CD4-positive, alpha-beta memory T cell (primary cell): ENCODE results near the gene CACNA1I. TPM values are rescaled to one million over a fixed set of nuclear protein-coding genes. Genes with fewer than 3 reads are reported as not detected.

Experiments used
- CTCF ChIA-PET: fragments of 350-600 bp; sonication (Branson Sonifier 250); formaldehyde crosslinking; loops from one replicate; lab custom pipeline; 2021; ENCODE audit warnings: inconsistent platforms; ENCODE audit not compliant: partially characterized antibody; lab: Charles Lee
- POLR2A ChIA-PET: fragments of 350-600 bp; sonication (Branson Sonifier 250); formaldehyde crosslinking; loops from one replicate; lab custom pipeline; 2021; ENCODE audit not compliant: partially characterized antibody; lab: Charles Lee
- DNase-seq, 5 donors: peaks; one replicate each; pipeline versions ENCODE4 v3.0.0 to v3.0.0-alpha.2; 2020 to 2022; ENCODE audit warnings: mixed read lengths in 1 of 5
- H3K27ac ChIP-seq: one replicate; pipeline ENCODE4 v1.7.0; 2013; ENCODE audit warnings: low read depth, low read length
- H3K27me3 ChIP-seq: 2 replicates; pipeline ENCODE4 v1.7.0; 2013; ENCODE audit warnings: mild to moderate bottlenecking, low read length, moderate library complexity; ENCODE audit not compliant: insufficient read depth
- H3K36me3 ChIP-seq: 2 replicates; pipeline ENCODE4 v1.7.0; 2013; ENCODE audit warnings: mild to moderate bottlenecking, low read length, moderate library complexity; ENCODE audit not compliant: insufficient read depth
- H3K4me1 ChIP-seq: 2 replicates; pipeline ENCODE4 v1.7.0; 2013; ENCODE audit warnings: mild to moderate bottlenecking, low read length, moderate library complexity; ENCODE audit not compliant: insufficient read depth
- H3K4me3 ChIP-seq, 2 donors: one replicate each; pipeline ENCODE4 v1.7.0; 2013; ENCODE audit warnings: low read length in 2 of 2, mild to moderate bottlenecking in 1 of 2
- H3K9me3 ChIP-seq, 2 donors: one replicate each; pipeline ENCODE4 v1.7.0; 2013; ENCODE audit warnings: low read length in 2 of 2, control low read depth in 1 of 2; ENCODE audit not compliant: control insufficient read depth in 1 of 2
- H3K27ac Mint-ChIP-seq, 7 donors: one replicate each; pipeline ENCODE4 v1.8.0; 2020 to 2021; ENCODE audit warnings: mixed read lengths in 7 of 7, mild to moderate bottlenecking in 6 of 7, inconsistent platforms in 3 of 7, moderate library complexity in 3 of 7
- H3K27me3 Mint-ChIP-seq, 2 donors: one replicate each; pipeline ENCODE4 v1.8.0; 2020 to 2021; ENCODE audit warnings: mixed read lengths in 2 of 2
- H3K36me3 Mint-ChIP-seq, 2 donors: one replicate each; pipeline ENCODE4 v1.8.0; 2020 to 2021; ENCODE audit warnings: mixed read lengths in 2 of 2, inconsistent platforms in 1 of 2, mild to moderate bottlenecking in 1 of 2
- H3K4me1 Mint-ChIP-seq, 4 donors: one replicate each; pipeline ENCODE4 v1.8.0; 2020 to 2021; ENCODE audit warnings: mixed read lengths in 4 of 4, mild to moderate bottlenecking in 1 of 4
- H3K4me3 Mint-ChIP-seq, 8 donors: one replicate each; pipeline ENCODE4 v1.8.0; 2020 to 2021; ENCODE audit warnings: mixed read lengths in 8 of 8, mild to moderate bottlenecking in 7 of 8, moderate library complexity in 6 of 8, inconsistent platforms in 3 of 8
- H3K9me3 Mint-ChIP-seq, 8 donors: one replicate each; pipeline ENCODE4 v1.8.0; 2020 to 2021; ENCODE audit warnings: mixed read lengths in 8 of 8, mild to moderate bottlenecking in 5 of 8, inconsistent platforms in 3 of 8, moderate library complexity in 1 of 8
- intact Hi-C: fragments of 100-400 bp; cut with micrococcal nuclease; formaldehyde crosslinking; loops from one replicate; pipeline ENCODE4 v1.15.1; 2023
- polyA plus RNA-seq, 2 donors: library from polyadenylated mRNA; unstranded; fragments of 300-500 nt; fragmentation: Illumina TruSeq; gene quantifications; one replicate each; pipeline ENCODE4 v1.2.3, GENCODE V29; 2021
- total RNA-seq, 2 experiments: library from RNA; stranded (reverse); gene quantifications; one replicate each; pipeline ENCODE4 v1.2.3, GENCODE V29; 2021

Gene CACNA1I
- total and polyA plus RNA-seq, 4 experiments from 2014 or later = 0.30 to 58.0 (median 29.7) TPM

DNA sequence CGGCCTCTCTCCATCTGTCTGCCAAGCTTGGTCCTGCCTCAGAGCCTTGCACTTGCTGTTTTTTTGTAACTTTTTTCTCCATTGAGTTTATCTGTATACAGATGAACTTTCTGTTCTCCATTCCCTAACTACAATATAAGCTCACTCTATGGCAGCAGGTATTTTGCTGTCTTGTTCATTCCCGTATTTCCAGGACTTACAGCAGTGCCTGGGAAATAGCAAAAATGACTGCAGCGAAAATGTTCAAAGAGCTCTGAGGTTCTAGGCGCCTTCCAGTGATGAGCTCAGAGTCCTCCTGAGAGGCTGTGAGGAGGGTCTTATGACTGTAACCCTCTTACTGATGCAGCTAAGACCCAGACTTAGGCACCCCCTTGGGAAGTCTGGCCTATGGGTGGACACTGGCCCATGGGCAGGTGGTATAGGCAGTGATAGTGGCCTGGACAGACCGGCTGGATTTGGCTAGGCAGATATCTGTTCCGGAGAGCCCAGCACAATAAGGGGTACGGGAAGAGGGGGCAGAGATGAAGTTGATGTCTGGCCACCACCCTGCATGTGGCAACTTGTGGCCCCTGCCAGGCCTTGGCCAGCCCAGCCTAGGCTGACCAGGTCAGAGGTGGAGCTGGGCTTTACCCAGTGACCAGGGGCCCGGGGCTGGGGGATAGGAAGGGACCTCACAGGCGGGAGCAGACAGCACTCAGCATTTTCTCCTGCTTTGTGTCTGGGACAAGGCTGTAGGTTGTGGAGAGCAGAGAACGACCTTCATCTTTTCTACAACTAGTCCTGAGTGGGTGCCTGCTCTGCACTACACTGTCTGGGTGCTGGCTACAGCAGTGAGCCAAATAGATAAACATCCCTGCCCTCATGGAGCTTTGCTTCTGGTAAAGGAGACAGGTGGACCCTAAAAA is 45.5 kb upstream of the CACNA1I start:
- ChIA-PET CTCF (interaction anchor here (1.8 to 12.4 kb wide), 2 partner anchors 9 to 31 kb away, joined by 5 to 345 read pairs; no protein-coding TSS in a partner anchor), POLR2A (interaction anchor here (0.6 to 14.5 kb wide), 13 partner anchors 5 to 560 kb away, joined by 3 to 165 read pairs (median 4); partner anchors contain the start of genes MIEF1, RPL3, RPS19BP1 and TAB1)
- Histone ChIP-seq H3K27ac (no peak overlapping the region), H3K4me3 (no peak overlapping the region), H3K36me3 (peaks cover 48% of the 10 kb centered on the region), H3K4me1 (peaks cover 80% of the 10 kb centered on the region), H3K9me3 (no peaks in the 10 kb centered on the region), H3K27me3 (no peaks in the 10 kb centered on the region)
- Mint-ChIP-seq H3K4me3 (peak overlapping the region; percentile 18 to 78 (median 56)), H3K4me1 (peaks cover 42 to 92% (median 74%) of the 10 kb centered on the region in 4 donors), H3K9me3 (peaks cover 0 to 12% (median 1%) of the 10 kb centered on the region in 8 donors), H3K27me3 (peaks cover 2 to 3% of the 10 kb centered on the region in 2 donors), H3K27ac (peak overlapping the region in 6 of 7 donors; percentile 47 to 100 (median 86)), H3K36me3 (peaks cover 25 to 77% of the 10 kb centered on the region in 2 donors)
- intact Hi-C loops = loop anchor here (10.0 kb wide), 1 partner anchor 280 kb away; the partner anchor contains the start of gene PDGFB
- no peak for DNase-seq

DNA sequence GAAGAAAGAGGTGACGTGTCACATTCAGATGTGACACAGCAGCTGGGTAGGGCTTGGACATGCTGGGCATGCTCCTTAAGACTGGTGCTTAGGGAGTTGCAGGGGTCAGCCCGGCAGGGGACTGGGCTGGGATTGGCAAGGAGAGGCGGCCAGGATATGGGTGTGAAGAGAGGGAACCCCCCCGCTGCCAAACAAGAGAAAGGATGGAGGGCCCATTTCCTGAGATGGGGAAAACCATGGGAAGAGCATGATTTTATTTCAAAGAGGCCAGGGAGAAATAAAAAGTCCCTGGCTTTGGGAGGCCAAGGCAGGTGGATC is 44.9 kb upstream of the CACNA1I start:
- peaks cover 45 to 92% (median 78%) of the 10 kb centered on the region in 4 donors for H3K4me1 Mint-ChIP-seq
- H3K9me3 Mint-ChIP-seq = peaks cover 0 to 6% (median 0%) of the 10 kb centered on the region in 8 donors
- H3K4me3 Mint-ChIP-seq = peak overlapping the region in 5 of 8 donors; percentile 4 to 78 (median 55)
- no peak for DNase-seq
- Histone ChIP-seq H3K36me3 (peaks cover 51% of the 10 kb centered on the region), H3K27me3 (no peaks in the 10 kb centered on the region), H3K4me3 (no peak overlapping the region), H3K9me3 (no peaks in the 10 kb centered on the region), H3K27ac (no peak overlapping the region), H3K4me1 (peaks cover 86% of the 10 kb centered on the region)
- intact Hi-C loops = loop anchor here (10.0 kb wide), 1 partner anchor 281 kb away; the partner anchor contains the start of gene PDGFB
- H3K27ac Mint-ChIP-seq = peak overlapping the region in 6 of 7 donors; percentile 47 to 100 (median 86)
- H3K36me3 Mint-ChIP-seq = peaks cover 25 to 73% of the 10 kb centered on the region in 2 donors
- no peaks in the 10 kb centered on the region for H3K27me3 Mint-ChIP-seq
- ChIA-PET POLR2A (interaction anchor here (0.6 to 14.5 kb wide), 8 partner anchors 11 to 560 kb away, joined by 3 to 165 read pairs (median 6); partner anchors contain the start of genes MIEF1, RPL3 and TAB1), CTCF (interaction anchor here (12.4 kb wide), 1 partner anchor 32 kb away, joined by 345 read pairs; no protein-coding TSS in a partner anchor)

DNA sequence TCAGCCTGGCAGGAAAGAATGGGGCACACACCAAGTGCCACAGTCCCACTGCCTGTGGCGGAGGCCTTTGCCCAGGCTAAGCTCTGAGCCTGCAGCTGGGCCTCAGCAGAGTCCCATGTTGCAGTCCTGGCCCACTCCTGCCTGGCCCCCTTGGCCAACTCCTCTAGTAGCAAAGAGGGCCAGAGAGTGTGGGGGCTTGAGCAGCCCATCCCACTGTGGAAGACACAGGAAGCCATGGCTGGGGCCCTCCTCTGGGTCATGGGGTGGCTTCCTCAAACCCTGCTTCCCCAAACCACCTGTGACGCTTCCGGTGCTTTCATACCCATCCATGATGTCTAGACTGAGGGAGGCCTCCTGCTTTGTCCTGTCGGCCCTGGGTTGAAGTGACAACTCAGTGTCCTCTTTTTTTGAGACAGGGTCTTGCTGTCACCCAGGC is 43.8 kb upstream of the CACNA1I start:
- peak overlapping the region; percentile 25 for H3K27ac ChIP-seq
- H3K36me3 ChIP-seq = peaks cover 43% of the 10 kb centered on the region
- Mint-ChIP-seq H3K4me3 (peak overlapping the region in 6 of 8 donors; percentile 8 to 80 (median 48)), H3K9me3 (no peaks in the 10 kb centered on the region), H3K36me3 (peaks cover 24 to 71% of the 10 kb centered on the region in 2 donors), H3K4me1 (peaks cover 53 to 96% (median 81%) of the 10 kb centered on the region in 4 donors), H3K27me3 (no peaks in the 10 kb centered on the region), H3K27ac (peak overlapping the region; percentile 43 to 100 (median 92))
- peaks cover 93% of the 10 kb centered on the region for H3K4me1 ChIP-seq
- no peak overlapping the region for H3K4me3 ChIP-seq
- POLR2A ChIA-PET = interaction anchor here (0.6 to 14.5 kb wide), 6 partner anchors 24 to 689 kb away, joined by 3 to 165 read pairs (median 22); partner anchors contain the start of genes MIEF1, RPL3 and TAB1
- H3K9me3 ChIP-seq = no peaks in the 10 kb centered on the region
- CTCF ChIA-PET = interaction anchor here (1.0 to 12.4 kb wide), 4 partner anchors 9 to 356 kb away, joined by 3 to 345 read pairs (median 52); no protein-coding TSS in a partner anchor
- H3K27me3 ChIP-seq = no peaks in the 10 kb centered on the region
- intact Hi-C loops = loop anchor here (10.0 kb wide), 1 partner anchor 282 kb away; the partner anchor contains the start of gene PDGFB
- peak in 3 of 5 donors; percentile 30 to 68 (median 35) for DNase-seq

GRCh38 chr22:39527481-39527961 is 43.0 kb upstream of the CACNA1I start:
- Histone ChIP-seq H3K27me3 (no peaks in the 10 kb centered on the region), H3K4me3 (no peak overlapping the region), H3K4me1 (peaks cover 89% of the 10 kb centered on the region), H3K27ac (peak overlapping the region; percentile 25), H3K9me3 (no peaks in the 10 kb centered on the region), H3K36me3 (peaks cover 35% of the 10 kb centered on the region)
- H3K27ac Mint-ChIP-seq = peak overlapping the region; percentile 80 to 100 (median 90)
- H3K9me3 Mint-ChIP-seq = peaks cover 0 to 2% (median 0%) of the 10 kb centered on the region in 8 donors
- POLR2A ChIA-PET = interaction anchor here (1.0 to 14.5 kb wide), 6 partner anchors 5 to 516 kb away, joined by 3 to 165 read pairs (median 36); partner anchors contain the start of genes ATF4 and RPL3
- H3K4me3 Mint-ChIP-seq = peak overlapping the region in 6 of 8 donors; percentile 18 to 80 (median 36)
- H3K4me1 Mint-ChIP-seq = peaks cover 49 to 94% (median 79%) of the 10 kb centered on the region in 4 donors
- intact Hi-C loops = loop anchor here (10.0 kb wide), 1 partner anchor 283 kb away; the partner anchor contains the start of gene PDGFB
- peaks cover 19 to 68% of the 10 kb centered on the region in 2 donors for H3K36me3 Mint-ChIP-seq
- DNase-seq = no peak
- no peaks in the 10 kb centered on the region for H3K27me3 Mint-ChIP-seq
- CTCF ChIA-PET = interaction anchor here (1.3 to 12.4 kb wide), 7 partner anchors 12 to 356 kb away, joined by 3 to 345 read pairs (median 14); no protein-coding TSS in a partner anchor

DNA sequence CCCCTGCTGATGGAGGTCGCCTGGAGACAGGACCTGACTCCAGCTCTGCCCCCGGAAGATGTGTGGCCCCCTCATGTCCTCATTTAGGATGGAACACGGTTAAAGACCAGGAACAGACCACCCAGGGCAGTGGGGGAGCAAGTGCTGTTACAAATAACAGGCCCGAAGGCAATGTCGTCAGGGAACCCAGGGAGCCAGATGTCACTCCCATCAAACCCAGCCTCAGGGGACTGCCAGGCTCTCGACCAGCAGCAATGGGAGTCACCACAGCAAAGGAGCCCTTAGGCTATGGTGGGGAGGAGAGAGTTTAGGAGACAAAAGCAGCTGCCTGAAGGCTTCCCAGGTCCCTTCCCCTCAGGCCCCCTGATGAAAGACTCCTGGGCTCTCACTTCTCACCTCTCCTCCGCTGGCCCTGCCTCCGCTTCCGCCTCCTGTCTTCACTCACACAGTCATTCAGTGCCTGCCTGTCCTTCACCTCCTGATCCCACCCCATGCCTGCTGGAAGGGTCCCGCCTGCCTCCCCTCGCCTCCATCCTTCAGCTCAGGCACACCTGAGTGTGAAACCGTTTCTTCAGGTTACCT is 42.4 kb upstream of the CACNA1I start:
- intact Hi-C loops = loop anchor here (2.0 to 10.0 kb wide), 2 partner anchors 283 to 357 kb away; partner anchors contain the start of gene PDGFB
- Mint-ChIP-seq H3K27me3 (no peaks in the 10 kb centered on the region), H3K36me3 (peaks cover 15 to 66% of the 10 kb centered on the region in 2 donors), H3K27ac (peak overlapping the region in 6 of 7 donors; percentile 82 to 100 (median 90)), H3K4me3 (peak overlapping the region in 7 of 8 donors; percentile 2 to 81 (median 62)), H3K4me1 (peaks cover 48 to 93% (median 73%) of the 10 kb centered on the region in 4 donors), H3K9me3 (peaks cover 0 to 2% (median 0%) of the 10 kb centered on the region in 8 donors)
- ChIA-PET CTCF (interaction anchor here (0.7 to 12.4 kb wide), 20 partner anchors 8 to 516 kb away, joined by 3 to 345 read pairs (median 7); partner anchors contain the start of genes ATF4, MIEF1 and TAB1), POLR2A (interaction anchor here (0.9 to 14.5 kb wide), 17 partner anchors 6 to 819 kb away, joined by 3 to 165 read pairs (median 7); partner anchors contain the start of genes ATF4, MIEF1, RPL3 and TAB1)
- peak overlapping the region; percentile 25 for H3K27ac ChIP-seq
- no peak overlapping the region for H3K4me3 ChIP-seq
- peaks cover 29% of the 10 kb centered on the region for H3K36me3 ChIP-seq
- H3K4me1 ChIP-seq = peaks cover 83% of the 10 kb centered on the region
- H3K27me3 ChIP-seq = no peaks in the 10 kb centered on the region
- no peaks in the 10 kb centered on the region for H3K9me3 ChIP-seq
- no peak for DNase-seq
